Neural cell (in vitro differentiated cells): Measurements from ENCODE around the gene ARHGAP42.

Source experiments
- CTCF ChIP-seq: fragments of 450-650 bp; IDR thresholded peaks from 2 replicates; pipeline ENCODE4 v1.5.1; 2014; ENCODE audit warnings: antibody characterized with exemption, mild to moderate bottlenecking, moderate library complexity; ENCODE audit not compliant: poor library complexity, severe bottlenecking
- EP300 ChIP-seq: fragments of 450-650 bp; conservative IDR thresholded peaks from 2 replicates; pipeline ENCODE4 v1.6.1; 2014; ENCODE audit warnings: antibody characterized with exemption, mild to moderate bottlenecking, moderate library complexity; ENCODE audit not compliant: poor library complexity, severe bottlenecking
- EZH2 ChIP-seq: fragments of 200-600, 300-800 bp; shearing (Covaris generic), sonication (generic); IDR thresholded peaks from 2 replicates; pipeline ENCODE4 v1.6.1; 2014; ENCODE audit warnings: antibody characterized with exemption, low read length, borderline replicate concordance, mild to moderate bottlenecking; ENCODE audit not compliant: insufficient read depth, poor library complexity, severe bottlenecking
- MXI1 ChIP-seq: fragments of 450-650 bp; conservative IDR thresholded peaks from 2 replicates; pipeline ENCODE4 v1.6.1; 2014; ENCODE audit warnings: antibody characterized with exemption, mild to moderate bottlenecking; ENCODE audit not compliant: poor library complexity, severe bottlenecking
- POLR2AphosphoS5 ChIP-seq: IDR thresholded peaks from 2 replicates; pipeline ENCODE4 v1.6.1; 2012
- REST ChIP-seq: IDR thresholded peaks from 2 replicates; pipeline ENCODE4 v1.6.1; 2012; ENCODE audit warnings: borderline replicate concordance
- TAF1 ChIP-seq: IDR thresholded peaks from 2 replicates; pipeline ENCODE4 v1.6.1; 2012; ENCODE audit warnings: low read depth

DNA sequence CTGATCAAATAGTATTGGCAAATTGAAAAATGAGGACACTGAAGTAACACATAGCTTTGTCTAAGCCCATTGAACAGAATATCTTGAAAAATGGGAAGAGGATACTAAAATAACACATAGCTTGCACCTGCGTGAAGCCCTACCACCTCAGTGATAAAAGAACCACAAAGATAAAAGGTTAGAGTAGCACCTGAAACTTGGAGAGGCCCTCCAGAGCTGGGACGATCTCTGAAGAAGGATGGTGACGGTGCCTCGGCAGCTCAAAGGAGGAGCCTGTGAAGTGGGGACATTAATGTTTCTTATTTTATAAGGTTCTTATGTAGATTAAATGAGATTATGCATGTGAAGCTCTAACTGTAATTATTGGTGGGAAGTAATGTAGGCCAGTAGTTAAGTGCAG, 23.1 kb upstream of the ARHGAP42 start:
- TF ChIP-seq EP300 (no peak), REST (no peak), EZH2 (no peak), CTCF (no peak), POLR2AphosphoS5 (no peak), TAF1 (no peak), MXI1 (no peak)
